Mesodermal cell (in vitro differentiated cells): ENCODE results near the gene ZNF346.

ENCODE experiments used
- H3K27ac ChIP-seq: 2 replicates; pipeline ENCODE4 v1.7.0; 2013; ENCODE audit warnings: mild to moderate bottlenecking, low read depth, low read length, moderate library complexity; ENCODE audit not compliant: severe bottlenecking
- H3K36me3 ChIP-seq: 2 replicates; pipeline ENCODE4 v1.7.1; 2013; ENCODE audit warnings: mild to moderate bottlenecking, low read length, moderate library complexity; ENCODE audit not compliant: control insufficient read depth, insufficient read depth
- H3K4me1 ChIP-seq: one replicate; pipeline ENCODE4 v1.7.1; 2013; ENCODE audit warnings: mild to moderate bottlenecking, low read length; ENCODE audit not compliant: insufficient read depth, control insufficient read depth, poor library complexity, severe bottlenecking
- H3K4me3 ChIP-seq: 2 replicates; pipeline ENCODE4 v1.7.0; 2013; ENCODE audit warnings: low read length, control low read depth, mild to moderate bottlenecking; ENCODE audit not compliant: insufficient read depth, poor library complexity, severe bottlenecking; ENCODE audit errors: extremely low read depth
- H3K9me3 ChIP-seq: 2 replicates; pipeline ENCODE4 v1.7.1; 2013; ENCODE audit warnings: mild to moderate bottlenecking, low read length, moderate library complexity; ENCODE audit not compliant: control insufficient read depth
- WGBS, 2 experiments: methylation state at CpG; one replicate each; pipeline ENCODE4 v1.1.5; 2013; ENCODE audit warnings: missing lambda C conversion rate in 2 of 2; ENCODE audit not compliant: insufficient coverage in 2 of 2; 5-methylcytosine and 5-hydroxymethylcytosine counted together

Gene ZNF346

DNA sequence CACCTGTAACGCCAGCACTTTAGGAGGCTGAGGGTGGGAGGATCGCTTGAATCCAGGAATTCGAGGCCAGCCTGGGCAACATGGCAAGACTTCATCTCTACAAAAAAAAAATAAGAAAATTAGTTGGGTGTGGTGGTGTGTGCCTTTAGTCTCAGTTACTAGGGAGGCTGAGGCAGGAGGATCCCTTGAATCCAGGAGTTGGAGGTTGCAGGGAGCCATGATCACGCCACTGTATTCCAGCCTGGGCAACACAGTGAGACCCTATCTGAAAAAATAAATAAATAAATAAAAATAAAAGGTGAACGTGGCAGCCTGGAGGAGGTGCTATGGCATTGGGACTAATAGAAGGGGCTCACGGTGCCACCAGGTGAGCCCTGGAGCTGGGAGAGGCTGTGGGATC is 71.3 kb downstream of the ZNF346 start:
- WGBS, 2 experiments, result 89 to 100% methylated on average over 2 to 3 of the region's 6 CpGs

DNA sequence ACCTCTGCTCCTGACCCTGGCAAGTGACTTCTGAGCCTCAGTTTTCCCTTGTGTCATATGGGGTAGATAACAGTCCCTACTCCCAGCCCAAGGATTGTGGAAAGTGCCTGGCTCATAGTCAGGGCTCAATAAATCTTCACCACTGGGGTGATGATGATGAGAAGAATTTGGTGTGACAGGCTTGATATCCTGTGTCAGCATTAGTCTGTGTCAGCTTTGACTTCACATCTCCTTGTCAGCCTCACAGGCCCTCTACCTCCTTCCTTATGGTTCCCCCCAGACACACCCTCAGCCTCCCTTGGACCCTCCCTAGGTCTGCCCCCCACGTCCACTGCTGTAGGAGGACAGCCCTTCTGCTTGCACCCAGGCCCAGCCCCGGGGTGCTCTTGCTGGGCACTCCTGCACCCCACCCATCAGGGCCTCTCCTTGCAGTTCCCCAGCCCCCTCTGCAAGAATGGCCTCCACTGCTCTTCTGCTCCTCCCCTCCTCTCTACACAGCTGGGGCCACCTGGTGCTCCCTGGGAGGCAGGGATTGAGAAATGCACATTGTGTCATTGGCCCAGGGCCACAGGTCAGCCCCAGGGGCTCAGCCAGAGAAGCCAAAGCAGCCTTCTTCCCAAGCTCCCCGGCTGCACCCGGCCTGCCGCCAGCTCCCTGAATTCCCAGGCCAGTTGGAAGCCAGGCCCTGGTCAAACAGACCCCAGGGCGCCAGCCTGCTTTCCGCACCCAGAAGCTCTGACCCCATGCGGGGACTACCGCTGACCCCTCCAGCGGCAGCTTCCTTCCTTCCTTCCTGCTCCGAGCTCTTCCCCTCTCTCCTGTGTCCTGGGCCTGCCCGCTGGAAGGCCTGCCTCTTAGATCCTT is 72.0 kb downstream of the ZNF346 start:
- Histone ChIP-seq H3K27ac (no peak overlapping the region), H3K4me3 (no peak overlapping the region), H3K4me1 (no peaks in the 10 kb centered on the region), H3K36me3 (peaks cover 11% of the 10 kb centered on the region), H3K9me3 (no peaks in the 10 kb centered on the region)
- 91 to 93% methylated on average over 8 to 9 of the region's 12 CpGs for WGBS, 2 experiments

More for the DNA sequence above, 71.3 kb downstream of the ZNF346 start:
- peaks cover 4% of the 10 kb centered on the region for H3K4me1 ChIP-seq
- H3K36me3 ChIP-seq, result peaks cover 11% of the 10 kb centered on the region
- H3K4me3 ChIP-seq, result no peak overlapping the region
- no peak overlapping the region for H3K27ac ChIP-seq
- no peaks in the 10 kb centered on the region for H3K9me3 ChIP-seq

DNA sequence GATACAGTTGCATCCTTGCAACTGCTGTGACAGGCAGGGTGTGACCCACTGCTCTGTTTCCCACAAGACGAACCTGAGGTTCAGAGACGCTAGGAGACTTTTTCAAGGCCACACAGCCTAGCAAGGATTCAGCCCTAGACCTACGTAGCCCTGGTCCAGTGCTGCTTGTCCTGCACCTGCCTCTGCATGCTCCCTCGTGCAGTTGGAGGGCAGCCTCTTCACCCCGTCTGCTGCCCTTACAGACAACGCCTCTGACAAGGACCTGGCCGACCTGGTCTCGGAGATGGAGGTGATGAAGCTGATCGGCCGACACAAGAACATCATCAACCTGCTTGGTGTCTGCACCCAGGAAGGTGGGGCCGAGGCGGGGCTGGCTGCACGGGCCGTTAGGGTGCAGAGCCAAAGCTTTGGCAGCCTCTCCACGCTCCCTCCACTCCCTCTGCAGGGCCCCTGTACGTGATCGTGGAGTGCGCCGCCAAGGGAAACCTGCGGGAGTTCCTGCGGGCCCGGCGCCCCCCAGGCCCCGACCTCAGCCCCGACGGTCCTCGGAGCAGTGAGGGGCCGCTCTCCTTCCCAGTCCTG is 72.7 kb downstream of the ZNF346 start:
- Histone ChIP-seq H3K9me3 (no peaks in the 10 kb centered on the region), H3K4me1 (no peaks in the 10 kb centered on the region), H3K27ac (no peak overlapping the region), H3K36me3 (peaks cover 11% of the 10 kb centered on the region), H3K4me3 (no peak overlapping the region)
- WGBS, 2 experiments, result 94 to 95% methylated on average over 21 to 28 of the region's 28 CpGs

DNA sequence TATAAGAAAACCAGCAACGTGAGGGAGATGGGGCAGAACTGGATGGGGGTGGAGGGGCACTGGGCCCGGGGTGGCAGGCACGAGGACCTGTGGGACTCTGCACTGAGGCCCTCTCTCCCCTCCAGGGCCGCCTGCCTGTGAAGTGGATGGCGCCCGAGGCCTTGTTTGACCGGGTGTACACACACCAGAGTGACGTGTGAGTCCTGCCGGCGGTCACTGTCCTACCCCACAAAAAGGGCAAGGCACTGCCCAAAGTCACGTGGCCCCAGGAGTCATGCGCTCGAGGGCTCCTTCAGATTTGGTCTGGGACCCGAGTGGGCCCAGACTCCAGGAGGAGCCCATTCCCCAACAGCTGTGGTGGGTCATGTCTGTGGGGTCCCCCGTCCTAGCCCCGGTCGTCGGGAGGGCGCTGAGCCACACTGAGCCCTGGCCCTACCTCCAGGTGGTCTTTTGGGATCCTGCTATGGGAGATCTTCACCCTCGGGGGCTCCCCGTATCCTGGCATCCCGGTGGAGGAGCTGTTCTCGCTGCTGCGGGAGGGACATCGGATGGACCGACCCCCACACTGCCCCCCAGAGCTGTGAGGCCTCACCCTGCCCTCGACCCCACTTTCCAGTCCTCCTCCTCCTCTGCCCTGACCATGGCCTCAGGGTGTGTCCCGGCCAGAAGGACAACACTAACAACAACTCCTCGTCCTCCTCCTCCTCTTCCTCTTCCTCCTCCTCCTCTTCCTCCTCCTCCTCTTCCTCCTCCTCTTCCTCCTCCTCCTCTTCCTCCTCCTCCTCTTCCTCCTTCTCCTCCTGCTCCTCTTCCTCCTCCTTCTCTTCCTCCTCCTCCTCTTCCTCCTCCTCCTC is 73.9 kb downstream of the ZNF346 start:
- WGBS, 2 experiments, result 92 to 97% methylated on average over 23 to 28 of the region's 29 CpGs
- H3K27ac ChIP-seq, result no peak overlapping the region
- no peaks in the 10 kb centered on the region for H3K9me3 ChIP-seq
- H3K4me1 ChIP-seq, result no peaks in the 10 kb centered on the region
- no peak overlapping the region for H3K4me3 ChIP-seq
- H3K36me3 ChIP-seq, result peaks cover 7% of the 10 kb centered on the region

DNA sequence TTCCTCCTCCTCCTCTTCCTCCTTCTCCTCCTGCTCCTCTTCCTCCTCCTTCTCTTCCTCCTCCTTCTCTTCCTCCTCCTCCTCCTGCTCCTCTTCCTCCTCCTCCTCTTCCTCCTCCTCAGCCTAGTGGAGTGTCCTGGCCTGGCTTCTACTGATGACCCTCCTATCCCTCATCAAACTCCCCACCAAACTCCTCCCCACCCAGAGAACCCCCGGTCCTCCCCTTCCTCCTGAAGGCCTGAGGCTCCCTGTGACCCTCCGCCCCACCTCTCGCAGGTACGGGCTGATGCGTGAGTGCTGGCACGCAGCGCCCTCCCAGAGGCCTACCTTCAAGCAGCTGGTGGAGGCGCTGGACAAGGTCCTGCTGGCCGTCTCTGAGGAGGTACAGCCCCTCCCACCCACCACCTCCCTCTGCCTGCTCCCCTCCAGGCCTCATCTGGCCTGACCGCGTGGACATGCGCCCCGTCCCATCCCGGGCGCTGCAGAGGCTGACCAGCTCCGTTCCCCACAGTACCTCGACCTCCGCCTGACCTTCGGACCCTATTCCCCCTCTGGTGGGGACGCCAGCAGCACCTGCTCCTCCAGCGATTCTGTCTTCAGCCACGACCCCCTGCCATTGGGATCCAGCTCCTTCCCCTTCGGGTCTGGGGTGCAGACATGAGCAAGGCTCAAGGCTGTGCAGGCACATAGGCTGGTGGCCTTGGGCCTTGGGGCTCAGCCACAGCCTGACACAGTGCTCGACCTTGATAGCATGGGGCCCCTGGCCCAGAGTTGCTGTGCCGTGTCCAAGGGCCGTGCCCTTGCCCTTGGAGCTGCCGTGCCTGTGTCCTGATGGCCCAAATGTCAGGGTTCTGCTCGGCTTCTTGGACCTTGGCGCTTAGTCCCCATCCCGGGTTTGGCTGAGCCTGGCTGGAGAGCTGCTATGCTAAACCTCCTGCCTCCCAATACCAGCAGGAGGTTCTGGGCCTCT is 74.8 kb downstream of the ZNF346 start:
- Histone ChIP-seq H3K4me1 (no peaks in the 10 kb centered on the region), H3K27ac (no peak overlapping the region), H3K4me3 (no peak overlapping the region), H3K36me3 (peaks cover 3% of the 10 kb centered on the region), H3K9me3 (no peaks in the 10 kb centered on the region)
- WGBS, 2 experiments, result 93 to 94% methylated on average over 25 to 30 of the region's 30 CpGs

DNA sequence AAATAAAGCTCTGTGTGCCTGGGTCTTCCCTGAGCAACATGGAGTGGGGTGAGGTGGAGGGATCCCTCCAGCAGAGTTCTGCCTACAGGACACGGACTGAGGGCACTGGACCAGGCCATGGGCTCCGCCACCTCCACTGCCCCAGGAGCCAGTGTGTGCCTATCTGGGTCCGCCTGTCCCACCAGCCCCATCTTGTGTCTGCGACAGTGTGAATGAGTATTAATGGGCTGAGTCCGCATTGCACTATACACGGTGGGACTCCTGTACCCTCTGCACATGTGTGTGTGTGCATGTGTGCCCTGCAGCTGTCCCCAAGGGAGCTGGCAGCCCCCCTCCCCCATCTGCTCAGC is 75.6 kb downstream of the ZNF346 start:
- 83 to 95% methylated on average over 2 to 6 of the region's 6 CpGs for WGBS, 2 experiments
- H3K4me3 ChIP-seq, result no peak overlapping the region
- no peaks in the 10 kb centered on the region for H3K9me3 ChIP-seq
- H3K4me1 ChIP-seq, result no peaks in the 10 kb centered on the region
- peaks cover 3% of the 10 kb centered on the region for H3K36me3 ChIP-seq
- H3K27ac ChIP-seq, result no peak overlapping the region

DNA sequence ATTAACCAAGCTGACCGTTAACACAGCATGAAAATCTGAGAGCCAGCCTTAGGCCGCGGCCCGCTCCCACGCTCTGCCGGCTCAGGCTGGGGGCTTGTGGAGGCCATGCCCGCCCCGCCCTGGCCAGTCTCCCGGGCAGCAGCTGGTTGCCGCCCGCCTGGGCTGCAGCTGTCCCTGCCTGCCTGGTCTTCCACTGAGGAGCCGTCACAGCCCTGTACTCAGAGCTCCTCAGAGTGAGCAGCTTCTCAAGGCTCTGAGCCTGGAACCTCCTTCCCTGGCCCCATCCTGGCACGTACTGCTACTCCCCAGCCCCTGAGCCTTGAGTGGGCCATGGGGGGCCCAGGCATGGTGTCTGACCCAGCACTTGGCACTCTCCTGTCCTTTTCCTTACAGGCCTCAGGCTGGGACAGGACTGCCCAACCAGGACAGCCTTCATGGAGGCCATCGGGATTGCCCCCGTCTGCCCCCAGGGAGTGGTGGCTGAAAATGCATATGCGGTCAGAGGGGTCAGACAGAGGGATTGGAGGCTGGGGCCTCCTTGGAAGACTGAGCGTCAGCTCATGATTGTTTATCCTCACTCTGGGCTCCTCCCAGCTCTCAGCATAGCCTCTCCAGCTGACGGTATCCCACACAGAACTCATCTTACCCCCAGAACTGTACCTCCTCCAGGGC is 76.1 kb downstream of the ZNF346 start:
- WGBS, 2 experiments, result 81 to 86% methylated on average over 15 to 17 of the region's 18 CpGs
- Histone ChIP-seq H3K4me3 (no peak overlapping the region), H3K4me1 (no peaks in the 10 kb centered on the region), H3K9me3 (no peaks in the 10 kb centered on the region), H3K27ac (no peak overlapping the region), H3K36me3 (peaks cover 3% of the 10 kb centered on the region)

DNA sequence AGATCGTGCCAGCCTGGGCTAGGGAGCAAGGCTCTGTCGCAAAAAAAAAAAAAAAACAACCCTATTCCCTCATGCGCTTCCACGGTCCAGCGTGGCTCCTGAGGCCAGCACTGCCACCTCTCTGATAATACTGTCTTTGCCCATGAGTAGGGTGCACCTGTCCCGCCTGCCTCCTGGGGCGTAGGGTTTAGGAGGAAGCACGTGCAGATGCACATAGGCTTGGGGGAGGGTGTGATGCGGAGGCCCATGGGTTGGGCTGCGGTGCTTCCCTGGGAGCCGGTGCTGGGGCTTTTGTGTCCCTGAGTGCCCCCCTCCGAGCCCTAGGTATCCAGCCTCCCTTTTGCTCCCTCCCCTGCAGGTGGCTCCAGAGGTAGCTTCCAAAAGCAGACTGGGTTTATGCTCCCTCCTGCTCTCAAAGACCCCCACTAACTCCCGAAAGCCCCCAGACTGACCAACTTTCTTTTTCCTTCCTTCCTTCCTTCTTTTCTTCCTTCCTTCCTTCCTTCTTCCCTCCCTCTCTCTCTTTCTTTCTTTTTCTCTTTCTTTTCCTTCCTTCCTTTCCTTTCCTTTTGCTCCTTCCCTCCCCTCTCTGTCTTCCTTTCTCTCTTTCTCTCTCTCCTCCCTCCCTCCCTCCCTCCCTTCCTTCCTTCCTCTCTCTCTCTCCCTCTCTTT is 77.1 kb downstream of the ZNF346 start:
- Histone ChIP-seq H3K9me3 (no peaks in the 10 kb centered on the region), H3K36me3 (no peaks in the 10 kb centered on the region), H3K4me1 (no peaks in the 10 kb centered on the region), H3K27ac (no peak overlapping the region), H3K4me3 (no peak overlapping the region)
- WGBS, 2 experiments, result 42 to 55% methylated on average over 7 of the region's 13 CpGs

DNA sequence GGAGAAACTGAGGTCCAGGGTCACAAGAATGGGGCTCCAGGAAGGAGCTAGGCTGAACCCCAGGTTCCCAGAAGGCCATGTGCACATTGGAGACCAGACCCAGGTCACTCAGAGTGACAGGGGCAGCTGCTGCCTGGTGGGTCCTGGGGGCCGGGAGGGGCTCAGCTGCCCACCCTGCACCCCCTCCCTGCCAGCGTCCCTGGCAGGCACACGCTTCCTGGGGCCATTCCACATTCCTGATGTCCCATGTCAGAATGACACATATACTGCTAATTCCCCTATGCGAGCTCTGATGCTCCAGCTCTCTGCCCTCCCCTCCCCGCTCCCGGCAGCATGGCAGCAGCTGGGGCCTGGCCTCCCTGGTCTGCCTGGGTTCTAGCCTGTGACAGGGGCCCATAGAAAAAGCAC is 78.2 kb downstream of the ZNF346 start:
- no peaks in the 10 kb centered on the region for H3K9me3 ChIP-seq
- 69 to 87% methylated on average over 5 to 6 of the region's 6 CpGs for WGBS, 2 experiments
- H3K4me3 ChIP-seq, result no peak overlapping the region
- H3K36me3 ChIP-seq, result no peaks in the 10 kb centered on the region
- H3K27ac ChIP-seq, result no peak overlapping the region
- H3K4me1 ChIP-seq, result no peaks in the 10 kb centered on the region
